ENCODE results near the gene BRWD1. TPM values are rescaled to one million over a fixed set of nuclear protein-coding genes. Genes with fewer than 3 reads are reported as not detected.

BRWD1 gene
- total RNA-seq, 1 donor from 2014 or later, result 104 TPM

DNA sequence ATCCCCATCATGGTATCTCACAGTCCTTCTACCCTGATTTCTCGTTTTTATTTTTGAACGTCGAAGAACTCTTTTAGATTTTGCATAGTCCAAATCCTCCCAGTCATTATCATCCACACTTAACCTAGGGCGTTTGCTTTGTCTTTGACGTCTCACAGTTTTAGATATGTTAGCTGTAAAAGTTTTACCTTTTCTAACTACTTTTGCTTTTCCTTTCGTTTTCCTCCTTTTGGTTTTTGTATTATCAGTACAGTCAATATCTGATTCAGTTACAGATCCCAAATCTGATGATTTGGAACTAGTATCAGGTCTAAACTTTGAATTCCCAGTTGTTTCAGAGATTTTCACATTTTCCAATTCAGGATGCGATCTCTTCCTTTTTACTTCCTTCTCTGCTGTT, 117.1 kb downstream of the BRWD1 start:
- no peak for DNase-seq

GRCh38 chr21:39193380-39193779, 120.1 kb downstream of the BRWD1 start:
- DNase-seq, result no peak

GRCh38 chr21:39189857-39190604, 123.4 kb downstream of the BRWD1 start:
- no peak for DNase-seq

- DNase-seq, result no peak
These were observed 124.8 kb downstream of the BRWD1 start for GRCh38 chr21:39188521-39189139.

GRCh38 chr21:39187141-39187540, 126.3 kb downstream of the BRWD1 start:
- no peak for DNase-seq

DNA sequence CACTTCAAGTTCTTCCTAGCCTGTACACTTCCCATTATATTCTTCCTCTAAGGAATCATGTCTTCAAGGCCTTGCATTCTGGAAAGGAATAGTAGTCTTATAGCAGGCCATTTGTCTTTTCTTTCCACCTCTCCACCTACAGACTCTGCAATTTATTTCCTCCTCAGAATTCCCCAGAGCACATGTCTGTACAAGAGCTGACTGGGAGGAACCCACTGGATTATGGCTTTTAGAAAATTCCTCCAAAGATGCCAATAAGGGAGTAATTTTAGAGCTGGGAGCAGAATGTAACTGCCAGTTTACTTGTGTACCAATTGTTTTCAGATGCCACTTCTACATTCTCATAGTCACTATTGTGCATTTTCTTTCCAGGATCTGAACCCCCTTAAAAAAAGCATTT, 126.8 kb downstream of the BRWD1 start:
- no peak for DNase-seq

DNA sequence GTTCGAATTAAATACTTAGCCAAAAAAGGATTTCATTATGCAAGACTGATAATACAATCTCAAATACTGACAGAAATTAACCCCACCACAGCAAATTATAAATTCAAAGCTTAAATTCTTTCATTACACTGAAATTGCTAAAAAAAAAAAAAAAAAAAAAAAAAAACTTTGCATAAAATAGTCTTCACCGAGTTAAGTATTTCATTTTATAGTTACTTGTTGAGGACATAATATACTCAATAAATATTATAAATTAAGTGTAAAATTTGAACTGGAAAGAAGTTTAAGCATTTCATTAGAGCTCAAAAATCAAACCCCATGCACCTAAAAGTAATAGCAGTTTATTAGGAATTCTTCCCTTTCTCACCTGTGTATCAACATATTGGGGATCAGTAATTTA, 128.3 kb downstream of the BRWD1 start:
- no peak for DNase-seq

GRCh38 chr21:39184050-39184980, 129.1 kb downstream of the BRWD1 start:
- peak; percentile 25 for DNase-seq

DNA sequence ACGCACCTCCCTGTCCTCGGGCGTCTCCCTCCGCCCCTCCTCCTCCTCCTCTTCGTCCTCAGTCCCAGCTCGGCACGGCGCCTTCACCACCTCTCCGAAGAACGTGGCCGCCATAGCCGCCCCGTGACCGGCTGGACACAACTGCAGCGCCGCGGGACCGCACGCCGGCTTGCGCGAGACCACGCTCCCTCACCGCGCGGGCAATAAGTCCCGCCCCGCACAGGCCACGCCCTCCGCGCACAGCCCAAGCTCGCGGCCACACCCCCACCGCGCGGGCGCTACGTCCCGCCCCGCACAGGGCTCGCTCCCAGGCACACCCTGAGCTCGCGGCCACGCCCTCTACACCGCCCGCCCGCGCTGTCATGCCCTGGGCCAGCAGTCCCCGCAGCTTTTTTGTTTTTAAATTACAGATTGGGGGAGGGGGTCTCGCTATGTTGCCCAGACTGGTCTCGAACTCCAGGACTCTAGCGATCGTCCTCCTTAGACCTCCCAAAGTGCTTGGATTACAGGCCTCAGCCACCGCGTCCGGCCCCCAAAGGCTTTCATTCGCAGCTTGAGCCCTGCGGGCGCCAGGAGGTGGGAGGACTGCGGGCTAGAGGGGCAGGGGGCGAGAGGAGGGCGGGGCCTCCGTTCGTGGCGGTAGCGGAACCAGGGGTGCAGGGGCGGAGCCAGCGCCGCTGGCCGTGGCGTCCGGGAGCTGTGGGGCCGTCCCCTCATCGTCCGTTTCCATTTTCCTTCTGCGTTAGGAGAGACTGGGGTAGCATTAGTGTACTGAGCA, 130.0 kb downstream of the BRWD1 start, which contains the start of gene PSMG1:
PSMG1 (minus strand) TSS at position 180 of the 778 bp plus-strand sequence; CDS start at position 114, 66 bp downstream.
- DNase-seq, result peak; percentile 97

DNA sequence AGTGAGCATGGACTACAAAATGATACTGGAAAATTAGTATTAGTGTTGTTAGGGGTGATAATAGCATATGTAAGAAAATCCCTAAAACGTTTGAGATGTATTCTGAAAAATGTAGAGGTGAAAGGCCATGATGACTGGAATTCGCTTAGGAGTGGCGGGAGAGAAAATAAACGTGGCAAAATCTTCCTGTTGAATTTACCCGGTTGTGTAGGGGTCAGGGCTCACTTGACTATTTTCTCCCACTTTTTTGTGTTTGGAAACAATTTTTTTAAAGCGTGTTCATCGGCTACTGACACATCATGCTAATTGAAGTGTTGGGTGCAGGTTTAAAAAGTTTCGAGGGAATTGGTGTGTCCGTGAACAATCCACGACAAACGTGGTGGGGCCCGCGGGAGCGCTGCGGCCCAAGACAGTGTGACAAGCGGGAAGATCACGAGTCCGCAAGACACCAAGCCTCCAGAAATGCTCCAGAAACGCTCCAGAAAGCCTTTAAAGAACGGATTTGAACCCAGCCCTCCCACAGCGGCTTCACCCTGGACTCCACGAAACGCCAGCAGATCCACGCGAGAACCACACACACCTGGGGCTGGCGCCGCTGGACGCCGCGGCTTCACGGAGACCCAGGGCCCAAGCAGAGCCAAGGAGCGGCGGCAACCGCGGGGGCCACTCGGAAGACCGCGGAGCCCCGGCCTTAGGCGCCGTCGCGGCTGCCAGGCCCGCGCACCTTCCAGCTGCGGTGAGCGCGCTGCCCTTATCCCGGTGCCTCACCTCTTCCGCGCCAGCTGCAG, 130.8 kb downstream of the BRWD1 start:
- DNase-seq, result peak; percentile 41

- peak; percentile 10 for DNase-seq
These were observed 131.4 kb downstream of the BRWD1 start for GRCh38 chr21:39182016-39182415.

GRCh38 chr21:39181205-39181818, 132.1 kb downstream of the BRWD1 start:
- DNase-seq, result no peak

DNA sequence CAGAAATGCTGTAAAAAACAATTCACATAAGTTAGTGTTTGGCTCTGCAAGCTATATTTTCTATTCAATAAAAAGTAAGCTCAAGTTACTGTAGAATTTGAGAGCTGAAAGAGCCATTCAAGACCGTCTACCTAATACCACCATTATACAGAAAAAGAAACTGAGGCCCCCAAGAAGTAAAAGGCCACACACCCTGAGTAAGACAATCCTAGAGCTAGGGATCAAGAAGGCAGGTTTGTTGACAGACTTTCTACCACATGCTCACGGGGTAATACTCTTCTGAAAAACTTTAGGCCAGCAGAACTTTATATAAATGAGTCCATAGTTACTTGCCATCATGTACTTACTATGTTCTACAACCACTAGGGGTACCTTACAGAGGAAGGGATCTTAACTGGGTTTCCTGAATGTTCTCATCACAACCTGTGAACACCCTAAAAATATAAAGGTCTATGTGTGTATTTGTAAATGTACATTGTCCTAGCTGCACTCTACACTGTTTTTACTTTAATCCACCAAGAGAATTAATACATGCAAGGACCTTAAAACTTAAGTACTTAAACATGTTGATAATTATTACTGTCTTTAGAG, 132.9 kb downstream of the BRWD1 start:
- DNase-seq, result peak; percentile 28

DNA sequence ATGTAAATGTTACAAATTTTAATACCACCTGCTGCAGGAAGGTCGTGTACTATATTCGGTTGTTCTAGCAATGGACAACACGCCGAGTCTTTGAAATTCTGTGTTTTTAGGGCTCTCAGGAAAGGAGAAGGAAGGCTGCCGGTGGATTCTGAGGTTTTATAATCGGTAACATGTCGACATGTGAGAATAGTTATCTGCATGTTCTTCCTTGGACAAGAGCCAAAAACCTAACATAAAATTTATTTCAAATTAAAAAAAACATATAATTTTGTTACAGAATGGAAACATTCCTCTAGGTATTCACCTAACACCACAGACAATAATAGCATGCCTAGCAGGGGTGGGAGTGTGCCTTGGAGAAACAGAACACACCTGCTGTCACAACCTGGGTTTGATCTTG, 135.0 kb downstream of the BRWD1 start:
- no peak for DNase-seq

DNA sequence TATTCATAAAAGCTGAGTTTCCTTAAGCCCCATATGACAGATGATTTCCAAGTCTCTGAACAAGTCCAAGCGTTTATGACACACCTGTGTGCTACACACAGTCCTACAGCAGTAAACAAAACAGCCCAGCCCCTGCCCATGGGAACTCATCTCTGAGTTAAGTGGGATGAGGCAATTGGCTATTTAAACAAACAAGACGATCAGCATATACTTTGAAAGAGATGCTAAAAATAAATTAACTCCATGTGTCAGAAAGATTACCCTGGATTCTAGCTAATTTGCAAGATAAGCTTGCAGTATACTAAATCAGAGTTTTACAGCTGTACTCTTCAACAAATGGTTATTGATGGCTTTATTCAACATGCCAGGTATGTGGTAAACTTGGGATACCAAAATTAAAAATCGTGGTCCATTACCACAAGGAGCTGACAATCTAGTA, 137.1 kb downstream of the BRWD1 start:
- no peak for DNase-seq

- DNase-seq, result no peak
These were observed 137.8 kb downstream of the BRWD1 start for GRCh38 chr21:39175665-39176064.

- DNase-seq, result peak; percentile 56
These were observed 138.3 kb downstream of the BRWD1 start for GRCh38 chr21:39175154-39175553.

GRCh38 chr21:39173716-39174680, 139.4 kb downstream of the BRWD1 start:
- DNase-seq, result no peak

GRCh38 chr21:39169906-39170305, 143.5 kb downstream of the BRWD1 start:
- no peak for DNase-seq
